HepG2 (cell line): ENCODE results near the gene SOX8. TPM values are rescaled to one million over a fixed set of nuclear protein-coding genes. Genes with fewer than 3 reads are reported as not detected.
A peak's percentile ranks its signal among the peaks of the same experiment; 100 is the strongest.

Source experiments
- ATAC-seq: fragments of 200-7000 bp; cut with Tn5 transposase; 3 replicates; pipeline ENCODE4 v1.9.1; 2020; ENCODE audit warnings: mild to moderate bottlenecking, moderate library complexity
- BruUV-seq: library from RNA; stranded (reverse); fragments of 400-500 nt; replicated peaks from 2 replicates; lab custom pipeline; 2021; lab: Mats Ljungman, UMichigan
- CTCF ChIA-PET: fragments of 300-600 bp; formaldehyde crosslinking; extraction: SDS; loops from one replicate; lab custom pipeline; 2021; ENCODE audit warnings: low total read pairs, inconsistent platforms, low intra/inter-chr PET ratio; lab: Yijun Ruan, JAX
- POLR2A ChIA-PET: fragments of 350-600 bp; sonication (Branson Sonifier 250); formaldehyde crosslinking; loops from one replicate; lab custom pipeline; 2020; ENCODE audit warnings: antibody characterized with exemption, inconsistent platforms; lab: Yijun Ruan, JAX
- DNase-seq: peaks from one replicate; pipeline ENCODE4 v3.0.0-alpha.2; 2015; ENCODE audit warnings: low spot score
- FAIRE-seq: peaks from 3 replicates; lab custom pipeline; 2011; peaks lifted over from hg19 to GRCh38; lab: Jason Lieb, UNC
- H2AFZ ChIP-seq: one replicate; pipeline ENCODE4 v1.6.1; 2011; ENCODE audit warnings: low read length, inconsistent platforms
- H3K27ac ChIP-seq: fragments of 300-600 bp; 3 replicates; pipeline ENCODE4 v1.8.0; 2011; ENCODE audit warnings: mixed run types, mild to moderate bottlenecking, mixed read lengths, low read length, inconsistent platforms; ENCODE audit not compliant: insufficient read depth; ENCODE audit errors: extremely low read length
- H3K27me3 ChIP-seq, 2 experiments: fragments of 200-600 bp in 1 of 2; 2 replicates in 1 of 2; 3 replicates in 1 of 2; pipeline versions ENCODE4 v1.6.0 to v1.8.0; 2011; ENCODE audit warnings: low read length in 2 of 2, mild to moderate bottlenecking in 2 of 2, moderate library complexity in 2 of 2, inconsistent platforms in 1 of 2; ENCODE audit not compliant: insufficient read depth in 2 of 2, control insufficient read depth in 1 of 2
- H3K36me3 ChIP-seq, 2 experiments: fragments of 200-600 bp in 1 of 2; replicated peaks in 1 of 2; 2 replicates in 1 of 2; 3 replicates in 1 of 2; pipeline versions ENCODE4 v1.5.1 to v1.8.0; 2011; ENCODE audit warnings: low read length in 2 of 2, inconsistent platforms in 1 of 2; ENCODE audit not compliant: insufficient read depth in 2 of 2, control insufficient read depth in 1 of 2
- H3K4me1 ChIP-seq: 2 replicates; pipeline ENCODE4 v1.5.1; 2012; ENCODE audit warnings: low read length, inconsistent platforms; ENCODE audit not compliant: insufficient read depth
- H3K4me2 ChIP-seq: 2 replicates; pipeline ENCODE4 v1.6.0; 2011; ENCODE audit warnings: low read depth, low read length, inconsistent platforms
- H3K4me3 ChIP-seq, 3 experiments: fragments of 200-600 bp in 1 of 3; sonication (generic), shearing (Covaris generic) in 1 of 3; replicated peaks in 1 of 3; 2 replicates each; pipeline ENCODE4 v1.5.1; 2011 to 2016; ENCODE audit warnings: low read length in 3 of 3, inconsistent platforms in 2 of 3, low read depth in 2 of 3, mild to moderate bottlenecking in 2 of 3, control low read depth in 1 of 3, mixed read lengths in 1 of 3; ENCODE audit not compliant: insufficient read depth in 1 of 3
- H3K79me2 ChIP-seq: one replicate; pipeline ENCODE4 v1.6.1; 2011; ENCODE audit warnings: low read length, inconsistent platforms; ENCODE audit not compliant: insufficient read depth
- H3K9ac ChIP-seq: 2 replicates; pipeline ENCODE4 v1.6.0; 2011; ENCODE audit warnings: mild to moderate bottlenecking, low read depth, low read length, inconsistent platforms; ENCODE audit not compliant: insufficient read depth
- H3K9me3 ChIP-seq: 2 replicates; pipeline ENCODE4 v1.5.1; 2012; ENCODE audit warnings: mild to moderate bottlenecking, low read length
- H4K20me1 ChIP-seq: 2 replicates; pipeline ENCODE4 v1.6.0; 2011; ENCODE audit warnings: inconsistent platforms, mild to moderate bottlenecking, low read length, moderate library complexity; ENCODE audit not compliant: insufficient read depth
- CENPT ChIP-seq: sonication (generic); formaldehyde crosslinking; IDR thresholded peaks from 2 replicates; pipeline ENCODE4 v1.8.0; 2022; ENCODE audit warnings: low read depth, mild to moderate bottlenecking, moderate library complexity, missing genetic modification reagents
- ETV5 ChIP-seq: IDR thresholded peaks from 2 replicates; pipeline ENCODE4 v1.6.1; 2018; ENCODE audit warnings: missing biosample characterization, missing genetic modification reagents, inconsistent platforms, borderline replicate concordance
- EZH2 ChIP-seq: conservative IDR thresholded peaks from 2 replicates; pipeline ENCODE4 v1.6.1; 2012; ENCODE audit warnings: mild to moderate bottlenecking, low read depth, low read length, moderate library complexity
- GABPA ChIP-seq, 2 experiments: IDR thresholded peaks; 2 replicates each; pipeline ENCODE4 v1.6.1; 2011 to 2016; ENCODE audit warnings: low read depth in 2 of 2, low read length in 1 of 2, missing biosample characterization in 1 of 2, missing genetic modification characterization in 1 of 2
- HNF4A ChIP-seq: sonication (generic); formaldehyde crosslinking; IDR thresholded peaks from 2 replicates; pipeline ENCODE4 v1.4.0; 2020; ENCODE audit warnings: missing genetic modification reagents
- LCORL ChIP-seq, 2 experiments: fragments of 450-650 bp in 1 of 2; sonication (generic) in 1 of 2; formaldehyde crosslinking in 1 of 2; IDR thresholded peaks; 2 replicates each; pipeline versions ENCODE4 v1.5.0 to v1.6.1; 2017 to 2020; ENCODE audit warnings: antibody characterized with exemption in 1 of 2, missing genetic modification reagents in 1 of 2
- MTF2 ChIP-seq: sonication (generic); formaldehyde crosslinking; IDR thresholded peaks from 2 replicates; pipeline ENCODE4 v1.5.0; 2020; ENCODE audit warnings: missing genetic modification reagents, borderline replicate concordance
- NFKBIZ ChIP-seq: IDR thresholded peaks from 2 replicates; pipeline ENCODE4 v1.6.1; 2018; ENCODE audit warnings: missing genetic modification reagents, missing compliant biosample characterization
- PAXIP1 ChIP-seq: sonication (generic); formaldehyde crosslinking; conservative IDR thresholded peaks from 2 replicates; pipeline ENCODE4 v1.4.0; 2020; ENCODE audit warnings: mild to moderate bottlenecking, missing genetic modification reagents, moderate library complexity
- SNAPC2 ChIP-seq: sonication (generic); formaldehyde crosslinking; IDR thresholded peaks from 2 replicates; pipeline ENCODE4 v1.8.1; 2022; ENCODE audit warnings: mild to moderate bottlenecking, missing genetic modification reagents
- ZBTB7A ChIP-seq: sonication (generic); formaldehyde crosslinking; IDR thresholded peaks from 2 replicates; pipeline ENCODE4 v1.8.0; 2022; ENCODE audit warnings: mild to moderate bottlenecking, missing genetic modification reagents
- ZNF446 ChIP-seq: sonication (generic); formaldehyde crosslinking; IDR thresholded peaks from 2 replicates; pipeline ENCODE4 v1.5.0; 2020; ENCODE audit warnings: mild to moderate bottlenecking, missing genetic modification reagents
- ZNF724P ChIP-seq: sonication (generic); formaldehyde crosslinking; IDR thresholded peaks from 2 replicates; pipeline ENCODE4 v1.8.0; 2022; ENCODE audit warnings: missing genetic modification reagents, borderline replicate concordance
- WGBS: methylation state at CpG from one replicate; pipeline ENCODE4 v1.1.6; 2017; ENCODE audit warnings: low lambda C conversion rate; 5-methylcytosine and 5-hydroxymethylcytosine counted together
- in situ Hi-C: cut with HindIII; loops from 2 replicates; pipeline ENCODE4 v1.10.0; 2017; ENCODE audit warnings: low pct_unique_long_range_greater_than_20kb; ENCODE audit not compliant: extremely low pct_ligation_motif_present
- intact Hi-C: fragments of 100-400 bp; cut with micrococcal nuclease; formaldehyde crosslinking; loops from one replicate; pipeline ENCODE4 v1.10.0; 2022; ENCODE audit not compliant: unreplicated experiment
- polyA plus RNA-seq, 8 experiments: library from polyadenylated mRNA; depleted of rRNA in 3 of 8; stranded (reverse) in 7 of 8; unstranded in 1 of 8; fragments of >200 nt; fragmentation: Illumina TruSeq in 4 of 8; extraction: Trizol in 4 of 8; gene quantifications; 2 replicates each; pipeline versions ENCODE4 v1.2.1 to v1.2.3, GENCODE V29; 2011 to 2016; ENCODE audit warnings: low read depth in 4 of 8, missing spikeins in 1 of 8, mixed read lengths in 1 of 8; ENCODE audit not compliant: insufficient read depth in 1 of 8
- total RNA-seq, 5 experiments: library from RNA; depleted of rRNA; stranded (reverse); fragments of >200 nt; fragmentation: Illumina TruSeq; extraction: Trizol; gene quantifications; 2 replicates each; pipeline ENCODE4 v1.2.3, GENCODE V29; 2016; ENCODE audit warnings: low read depth in 1 of 5
- TF ChIP-seq, protein P1 (sequence below): sonication (generic); formaldehyde crosslinking; IDR thresholded peaks from 2 replicates; pipeline ENCODE4 v1.5.1; 2020; ENCODE audit warnings: mild to moderate bottlenecking, missing genetic modification reagents, moderate library complexity

Gene SOX8
- total and polyA plus RNA-seq, 2 of the 13 experiments (the other 11 are each of a cell fraction or from before 2014, with no cell fraction given), result 0.20 to 0.28 TPM

DNA sequence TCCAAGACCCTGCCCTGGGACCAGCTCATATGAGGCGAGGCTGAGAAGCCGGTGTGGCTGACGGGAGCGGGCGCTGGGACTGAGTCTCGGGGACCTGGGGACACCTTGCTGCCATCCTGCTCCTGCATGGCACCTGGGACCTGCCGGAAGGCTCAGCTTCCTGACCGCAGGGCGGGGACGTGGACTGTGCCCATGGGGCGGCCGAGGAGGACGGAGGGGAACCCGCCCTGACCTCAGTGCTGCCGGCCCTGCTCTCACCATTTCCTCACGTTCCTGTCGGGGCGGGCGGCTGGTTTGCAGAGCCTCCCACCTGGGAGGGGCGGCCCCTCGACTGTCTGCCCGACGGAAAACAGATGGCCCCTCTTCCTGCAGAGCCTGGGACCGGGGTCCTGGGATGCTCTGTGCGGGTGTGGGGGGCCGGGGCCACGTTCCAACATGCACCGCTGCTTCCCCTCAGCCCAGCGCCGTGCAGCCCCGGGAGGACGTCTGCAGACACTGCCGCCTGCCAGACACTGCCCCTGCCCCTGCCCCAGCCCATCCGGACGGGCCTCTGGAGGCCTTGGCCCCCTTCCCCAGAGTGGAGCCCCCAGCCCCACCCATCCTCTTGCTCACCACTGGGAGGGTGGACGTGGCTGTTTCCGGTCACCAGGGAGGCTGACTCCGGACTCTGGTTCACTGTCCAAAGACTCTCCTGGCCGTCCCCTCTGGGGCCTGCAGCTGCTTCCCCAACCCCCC, 47.1 kb downstream of the SOX8 start:
- ChIA-PET CTCF (no interaction called here), POLR2A (no interaction called here)
- BruUV-seq, result no TSS peak
- TF ChIP-seq MTF2 (peak; percentile 89; the same call in 1 of the 2 replicates), ETV5 (CRISPR knock-in tag) (peak; percentile 51; the same call in 1 of the 2 replicates), ZNF724P (CRISPR knock-in tag) (no peak), PAXIP1 (CRISPR knock-in tag) (peak; percentile 31; the same call in 1 of the 2 replicates), LCORL (IDR thresholded peaks at IDR 0.05) (no peak), LCORL (CRISPR knock-in tag; IDR thresholded peaks at IDR 0.05) (0 out of 2 replicates have a peak, but pooled peaks have one; percentile 26), SNAPC2 (CRISPR knock-in tag) (no peak), CENPT (CRISPR knock-in tag) (no peak), NFKBIZ (no peak), ZBTB7A (CRISPR knock-in tag) (0 out of 2 replicates have a peak, but pooled peaks have one; percentile 35), GABPA (IDR thresholded peaks at IDR 0.05; ENCODE audit: low read depth, low read length) (no peak), GABPA (CRISPR knock-in tag; IDR thresholded peaks at IDR 0.05; ENCODE audit: low read depth) (peak; percentile 22; the same call in 1 of the 2 replicates), EZH2 (peak; percentile 46; the same call in 1 of the 2 replicates), ZNF446 (CRISPR knock-in tag) (no peak), HNF4A (CRISPR knock-in tag) (peak; percentile 15; the same call in 1 of the 2 replicates)
- TF ChIP-seq, protein P1, sequence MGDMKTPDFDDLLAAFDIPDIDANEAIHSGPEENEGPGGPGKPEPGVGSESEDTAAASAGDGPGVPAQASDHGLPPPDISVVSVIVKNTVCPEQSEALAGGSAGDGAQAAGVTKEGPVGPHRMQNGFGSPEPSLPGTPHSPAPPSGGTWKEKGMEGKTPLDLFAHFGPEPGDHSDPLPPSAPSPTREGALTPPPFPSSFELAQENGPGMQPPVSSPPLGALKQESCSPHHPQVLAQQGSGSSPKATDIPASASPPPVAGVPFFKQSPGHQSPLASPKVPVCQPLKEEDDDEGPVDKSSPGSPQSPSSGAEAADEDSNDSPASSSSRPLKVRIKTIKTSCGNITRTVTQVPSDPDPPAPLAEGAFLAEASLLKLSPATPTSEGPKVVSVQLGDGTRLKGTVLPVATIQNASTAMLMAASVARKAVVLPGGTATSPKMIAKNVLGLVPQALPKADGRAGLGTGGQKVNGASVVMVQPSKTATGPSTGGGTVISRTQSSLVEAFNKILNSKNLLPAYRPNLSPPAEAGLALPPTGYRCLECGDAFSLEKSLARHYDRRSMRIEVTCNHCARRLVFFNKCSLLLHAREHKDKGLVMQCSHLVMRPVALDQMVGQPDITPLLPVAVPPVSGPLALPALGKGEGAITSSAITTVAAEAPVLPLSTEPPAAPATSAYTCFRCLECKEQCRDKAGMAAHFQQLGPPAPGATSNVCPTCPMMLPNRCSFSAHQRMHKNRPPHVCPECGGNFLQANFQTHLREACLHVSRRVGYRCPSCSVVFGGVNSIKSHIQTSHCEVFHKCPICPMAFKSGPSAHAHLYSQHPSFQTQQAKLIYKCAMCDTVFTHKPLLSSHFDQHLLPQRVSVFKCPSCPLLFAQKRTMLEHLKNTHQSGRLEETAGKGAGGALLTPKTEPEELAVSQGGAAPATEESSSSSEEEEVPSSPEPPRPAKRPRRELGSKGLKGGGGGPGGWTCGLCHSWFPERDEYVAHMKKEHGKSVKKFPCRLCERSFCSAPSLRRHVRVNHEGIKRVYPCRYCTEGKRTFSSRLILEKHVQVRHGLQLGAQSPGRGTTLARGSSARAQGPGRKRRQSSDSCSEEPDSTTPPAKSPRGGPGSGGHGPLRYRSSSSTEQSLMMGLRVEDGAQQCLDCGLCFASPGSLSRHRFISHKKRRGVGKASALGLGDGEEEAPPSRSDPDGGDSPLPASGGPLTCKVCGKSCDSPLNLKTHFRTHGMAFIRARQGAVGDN, result peak; percentile 39
- ATAC-seq (peak; percentile 43), FAIRE-seq (no peak), DNase-seq (no peak)
- no peak overlapping the region for H2AFZ ChIP-seq
- no peak overlapping the region for H3K27ac ChIP-seq
- peaks cover 17 to 79% of the 10 kb centered on the region in 2 experiments for H3K27me3 ChIP-seq
- H3K4me1 ChIP-seq, result peaks cover 10% of the 10 kb centered on the region
- intact Hi-C loops (no loop called here), in situ Hi-C loops (no loop called here)
- WGBS, result no CpG with 5 or more reads among the region's 39 CpGs
- H3K4me2 ChIP-seq, result peak overlapping the region; percentile 27; the same call in 1 of the 2 replicates
- H4K20me1 ChIP-seq, result no peaks in the 10 kb centered on the region
- H3K36me3 ChIP-seq, result no peaks in the 10 kb centered on the region
- H3K9ac ChIP-seq, result no peak overlapping the region
- H3K9me3 ChIP-seq, result peaks cover 10% of the 10 kb centered on the region; the same call in 1 of the 2 replicates
- peak overlapping the region in 1 of 3 experiments; percentile 37; a peak in 1 of 6 replicates for H3K4me3 ChIP-seq
- H3K79me2 ChIP-seq, result no peaks in the 10 kb centered on the region
